Hepatocyte (in vitro differentiated cells): ENCODE measurements around the gene WNK1.

Source experiments
- EZH2phosphoT487 ChIP-seq: fragments of 200-600 bp; sonication (generic); IDR thresholded peaks from one replicate; pipeline ENCODE4 v1.6.1; 2018; ENCODE audit warnings: antibody characterized with exemption, mild to moderate bottlenecking, low read depth, moderate library complexity; ENCODE audit not compliant: unreplicated experiment, severe bottlenecking
- TF ChIP-seq, protein P1 (sequence below): fragments of 200-600 bp; sonication (generic); IDR thresholded peaks from 2 replicates; pipeline ENCODE4 v1.5.1; 2016; ENCODE audit warnings: antibody characterized with exemption, mild to moderate bottlenecking; ENCODE audit not compliant: poor library complexity

DNA sequence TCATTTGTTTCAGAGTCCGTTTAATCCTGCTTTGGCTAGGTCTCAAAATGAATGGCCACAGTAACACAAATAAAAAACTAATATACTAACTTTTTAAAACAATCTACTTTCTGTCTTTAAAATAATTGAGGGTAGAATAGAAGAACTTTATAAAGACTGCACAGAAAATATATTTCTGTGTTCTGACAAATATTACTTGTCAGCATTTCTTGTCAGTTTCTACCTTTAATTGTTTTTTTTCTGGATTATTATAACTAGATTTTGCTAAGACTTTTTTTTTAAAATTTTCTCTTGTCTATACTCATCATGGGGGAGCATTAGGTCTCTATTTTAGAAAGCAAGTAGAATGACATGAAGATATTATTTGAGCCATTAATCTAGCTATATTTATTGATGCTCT is 110.9 kb downstream of the WNK1 start:
- TF ChIP-seq, protein P1, sequence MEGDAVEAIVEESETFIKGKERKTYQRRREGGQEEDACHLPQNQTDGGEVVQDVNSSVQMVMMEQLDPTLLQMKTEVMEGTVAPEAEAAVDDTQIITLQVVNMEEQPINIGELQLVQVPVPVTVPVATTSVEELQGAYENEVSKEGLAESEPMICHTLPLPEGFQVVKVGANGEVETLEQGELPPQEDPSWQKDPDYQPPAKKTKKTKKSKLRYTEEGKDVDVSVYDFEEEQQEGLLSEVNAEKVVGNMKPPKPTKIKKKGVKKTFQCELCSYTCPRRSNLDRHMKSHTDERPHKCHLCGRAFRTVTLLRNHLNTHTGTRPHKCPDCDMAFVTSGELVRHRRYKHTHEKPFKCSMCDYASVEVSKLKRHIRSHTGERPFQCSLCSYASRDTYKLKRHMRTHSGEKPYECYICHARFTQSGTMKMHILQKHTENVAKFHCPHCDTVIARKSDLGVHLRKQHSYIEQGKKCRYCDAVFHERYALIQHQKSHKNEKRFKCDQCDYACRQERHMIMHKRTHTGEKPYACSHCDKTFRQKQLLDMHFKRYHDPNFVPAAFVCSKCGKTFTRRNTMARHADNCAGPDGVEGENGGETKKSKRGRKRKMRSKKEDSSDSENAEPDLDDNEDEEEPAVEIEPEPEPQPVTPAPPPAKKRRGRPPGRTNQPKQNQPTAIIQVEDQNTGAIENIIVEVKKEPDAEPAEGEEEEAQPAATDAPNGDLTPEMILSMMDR = no peak
- TF ChIP-seq EZH2phosphoT487 = no peak
